Measurements from ENCODE around the gene KRT6B.
"Not testable (repeated sequence)": the region's sequence is repeated elsewhere in the genome, so short reads cannot be mapped to it uniquely, and the experiment has no call there.

KRT6B gene

GRCh38 chr12:52452101-52452500 is at the start of gene KRT6B:
KRT6B (minus strand) TSS chr12:52452146; CDS start chr12:52452078, 68 bp downstream.
- DNase-seq, result no peak

GRCh38 chr12:52501490-52501889 is 49.5 kb upstream of the KRT6B start:
- DNase-seq, result no peak

- DNase-seq, result not testable (repeated sequence)
Measured at GRCh38 chr12:52500574-52500973, 48.6 kb upstream of the KRT6B start.

GRCh38 chr12:52499806-52500560 is 48.0 kb upstream of the KRT6B start:
- DNase-seq, result no peak

- DNase-seq, result no peak
Measured at GRCh38 chr12:52498946-52499345, 47.0 kb upstream of the KRT6B start.

- no peak for DNase-seq
Measured at GRCh38 chr12:52497975-52498374, 46.0 kb upstream of the KRT6B start.

GRCh38 chr12:52496590-52497071 is 44.7 kb upstream of the KRT6B start:
- DNase-seq, result no peak

- DNase-seq, result no peak
Measured at GRCh38 chr12:52496054-52496453, 44.1 kb upstream of the KRT6B start.

- DNase-seq, result peak in 2 of 56 donors; percentile 6 to 12
Measured at GRCh38 chr12:52495389-52495788, 43.4 kb upstream of the KRT6B start.

GRCh38 chr12:52494518-52494917 is 42.6 kb upstream of the KRT6B start:
- no peak for DNase-seq

GRCh38 chr12:52494100-52494499 is 42.2 kb upstream of the KRT6B start:
- DNase-seq, result no peak

GRCh38 chr12:52493172-52493571 is 41.2 kb upstream of the KRT6B start, which contains the start of gene KRT6A:
KRT6A (minus strand) TSS chr12:52493257; CDS start chr12:52493188, 69 bp downstream.
- DNase-seq, result no peak

GRCh38 chr12:52492405-52492804 is 40.5 kb upstream of the KRT6B start:
- DNase-seq, result not testable (repeated sequence)

- not testable (repeated sequence) for DNase-seq
Measured at GRCh38 chr12:52491495-52491894, 39.5 kb upstream of the KRT6B start.

GRCh38 chr12:52488736-52489135 is 36.8 kb upstream of the KRT6B start:
- DNase-seq, result no peak

GRCh38 chr12:52487744-52488443 is 35.9 kb upstream of the KRT6B start:
- DNase-seq, result not testable (repeated sequence)

GRCh38 chr12:52487211-52487610 is 35.3 kb upstream of the KRT6B start:
- no peak for DNase-seq

- DNase-seq, result no peak
Measured at GRCh38 chr12:52486166-52487105, 34.5 kb upstream of the KRT6B start.

GRCh38 chr12:52480073-52480472 is 28.1 kb upstream of the KRT6B start:
- DNase-seq, result no peak

GRCh38 chr12:52477651-52478050 is 25.7 kb upstream of the KRT6B start:
- DNase-seq, result no peak

GRCh38 chr12:52474212-52474611 is 22.3 kb upstream of the KRT6B start:
- DNase-seq, result no peak

Data from amygdala (tissue), 56 donors.